ENCODE results near the gene SLC25A12.
"Not testable (repeated sequence)": the region's sequence is repeated elsewhere in the genome, so short reads cannot be mapped to it uniquely, and the experiment has no call there.

SLC25A12 gene

GRCh38 chr2:171788316-171788993 lies 105.6 kb downstream of the SLC25A12 start:
- no peak for DNase-seq

GRCh38 chr2:171787333-171788072 lies 106.5 kb downstream of the SLC25A12 start:
- DNase-seq, result no peak

GRCh38 chr2:171785450-171785849 lies 108.6 kb downstream of the SLC25A12 start:
- DNase-seq, result no peak

- no peak for DNase-seq
Measured at GRCh38 chr2:171778515-171778914, 115.5 kb downstream of the SLC25A12 start.

- not testable (repeated sequence) for DNase-seq
Measured at GRCh38 chr2:171774581-171774980, 119.5 kb downstream of the SLC25A12 start.

GRCh38 chr2:171772373-171772772 lies 121.7 kb downstream of the SLC25A12 start:
- no peak for DNase-seq

GRCh38 chr2:171771463-171771862 lies 122.6 kb downstream of the SLC25A12 start:
- DNase-seq, result no peak

GRCh38 chr2:171763602-171764001 lies 130.4 kb downstream of the SLC25A12 start:
- DNase-seq, result no peak

GRCh38 chr2:171762879-171763573 lies 131.0 kb downstream of the SLC25A12 start:
- no peak for DNase-seq

GRCh38 chr2:171761176-171761575 lies 132.9 kb downstream of the SLC25A12 start:
- DNase-seq, result not testable (repeated sequence)

- not testable (repeated sequence) for DNase-seq
Measured at GRCh38 chr2:171758762-171759161, 135.3 kb downstream of the SLC25A12 start.

- DNase-seq, result no peak
Measured at GRCh38 chr2:171754254-171754939, 139.6 kb downstream of the SLC25A12 start.

- no peak for DNase-seq
Measured at GRCh38 chr2:171747371-171747770, 146.7 kb downstream of the SLC25A12 start.

- DNase-seq, result no peak
Measured at GRCh38 chr2:171745806-171746205, 148.2 kb downstream of the SLC25A12 start.

- DNase-seq, result no peak
Measured at GRCh38 chr2:171745141-171745540, 148.9 kb downstream of the SLC25A12 start.

GRCh38 chr2:171742760-171743159 lies 151.3 kb downstream of the SLC25A12 start:
- no peak for DNase-seq

GRCh38 chr2:171741189-171741588 lies 152.9 kb downstream of the SLC25A12 start:
- DNase-seq, result no peak

GRCh38 chr2:171735991-171736710 lies 157.9 kb downstream of the SLC25A12 start:
- DNase-seq, result no peak
